WERI-Rb-1 (cell line): ENCODE results near the gene AURKA.

Experiments used
- DNase-seq: peaks from one replicate; pipeline ENCODE4 v3.0.0-alpha.2; 2020
- H3K27ac ChIP-seq: fragments of 250-450 bp; sonication (Bioruptor Pico); 2 replicates; pipeline ENCODE4 v1.5.1; 2020; ENCODE audit warnings: mild to moderate bottlenecking, moderate library complexity
- H3K27me3 ChIP-seq: fragments of 250-450 bp; sonication (Bioruptor Pico); 2 replicates; pipeline ENCODE4 v1.5.1; 2021; ENCODE audit warnings: mild to moderate bottlenecking, low read depth, moderate library complexity; ENCODE audit not compliant: insufficient read depth, severe bottlenecking
- H3K36me3 ChIP-seq: fragments of 250-450 bp; sonication (Bioruptor Pico); 2 replicates; pipeline ENCODE4 v1.5.1; 2020; ENCODE audit warnings: mild to moderate bottlenecking, moderate library complexity
- H3K4me3 ChIP-seq: 2 replicates; pipeline ENCODE4 v1.5.1; 2011; ENCODE audit warnings: low read depth, mild to moderate bottlenecking, control low read depth, low read length
- H3K9me3 ChIP-seq: fragments of 250-450 bp; sonication (Bioruptor Pico); 2 replicates; pipeline ENCODE4 v1.5.1; 2021; ENCODE audit warnings: mild to moderate bottlenecking, moderate library complexity; ENCODE audit not compliant: severe bottlenecking
- CTCF ChIP-seq: IDR thresholded peaks from 2 replicates; pipeline ENCODE4 v1.5.1; 2011; ENCODE audit warnings: low read depth, mild to moderate bottlenecking, control low read depth, inconsistent platforms, low read length

AURKA gene

DNA sequence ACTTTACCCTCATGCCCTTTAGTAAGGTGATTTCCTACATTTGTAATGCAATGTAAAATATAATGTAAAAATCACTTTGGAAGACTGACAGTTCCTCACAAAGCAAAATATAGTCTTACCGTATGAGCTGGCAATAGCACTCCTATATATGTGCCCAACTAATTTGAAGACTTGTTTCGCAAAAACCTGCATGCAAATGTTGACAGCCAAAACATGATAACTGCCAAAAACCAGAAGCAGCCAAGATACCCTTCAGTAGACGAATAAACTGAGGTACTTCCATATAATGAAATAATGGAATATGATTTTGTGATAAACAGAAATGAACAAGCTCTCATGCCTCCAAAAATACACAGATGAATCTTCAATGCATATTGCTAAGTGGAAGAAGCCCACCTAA lies 13.6 kb downstream of the AURKA start:
- Histone ChIP-seq H3K27ac (no peak overlapping the region), H3K27me3 (no peaks in the 10 kb centered on the region), H3K9me3 (no peaks in the 10 kb centered on the region), H3K36me3 (peaks cover 89% of the 10 kb centered on the region), H3K4me3 (no peak overlapping the region)
- DNase-seq, result no peak
- no peak for TF ChIP-seq CTCF

- H3K27me3 ChIP-seq, result no peaks in the 10 kb centered on the region
- no peaks in the 10 kb centered on the region for H3K9me3 ChIP-seq
- DNase-seq, result no peak
- no peak overlapping the region for H3K4me3 ChIP-seq
- H3K36me3 ChIP-seq, result peaks cover 87% of the 10 kb centered on the region
- no peak for TF ChIP-seq CTCF
- no peak overlapping the region for H3K27ac ChIP-seq
Observed at GRCh38 chr20:56376331-56376730, 15.7 kb downstream of the AURKA start.

DNA sequence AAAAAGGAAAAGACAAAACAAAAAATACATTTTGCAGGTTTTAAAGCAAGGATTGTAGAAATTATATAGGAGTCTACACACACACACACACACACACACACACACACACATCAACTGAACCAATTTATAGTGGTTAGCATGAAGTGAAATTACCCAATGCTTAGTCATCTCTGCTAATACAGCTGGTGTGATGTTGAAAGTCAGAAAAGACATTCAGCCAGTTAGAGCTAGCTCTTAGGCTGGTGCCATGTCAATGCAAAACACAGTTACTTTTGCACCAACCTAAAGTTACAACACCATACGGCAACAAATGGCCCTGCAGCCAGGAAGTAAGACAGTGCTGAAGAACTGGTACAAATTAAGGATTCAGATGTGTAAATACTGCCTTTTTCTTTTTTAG lies 18.1 kb downstream of the AURKA start:
- Histone ChIP-seq H3K27ac (no peak overlapping the region), H3K36me3 (peaks cover 95% of the 10 kb centered on the region), H3K9me3 (no peaks in the 10 kb centered on the region), H3K27me3 (no peaks in the 10 kb centered on the region), H3K4me3 (no peak overlapping the region)
- no peak for DNase-seq
- TF ChIP-seq CTCF, result no peak

- Histone ChIP-seq H3K9me3 (no peaks in the 10 kb centered on the region), H3K27me3 (no peaks in the 10 kb centered on the region), H3K4me3 (no peak overlapping the region), H3K27ac (no peak overlapping the region), H3K36me3 (peaks cover 87% of the 10 kb centered on the region)
- no peak for TF ChIP-seq CTCF
- DNase-seq, result no peak
Observed at GRCh38 chr20:56372850-56373249, 19.2 kb downstream of the AURKA start.

- no peak overlapping the region for H3K4me3 ChIP-seq
- no peak overlapping the region for H3K27ac ChIP-seq
- H3K36me3 ChIP-seq, result peaks cover 79% of the 10 kb centered on the region
- no peak for DNase-seq
- no peaks in the 10 kb centered on the region for H3K9me3 ChIP-seq
- no peak for TF ChIP-seq CTCF
- no peaks in the 10 kb centered on the region for H3K27me3 ChIP-seq
Observed at GRCh38 chr20:56371977-56372376, 20.0 kb downstream of the AURKA start.

- no peak overlapping the region for H3K4me3 ChIP-seq
- H3K27me3 ChIP-seq, result no peaks in the 10 kb centered on the region
- H3K27ac ChIP-seq, result no peak overlapping the region; the same call in 1 of the 2 replicates
- no peaks in the 10 kb centered on the region for H3K9me3 ChIP-seq
- TF ChIP-seq CTCF, result no peak
- DNase-seq, result no peak
- H3K36me3 ChIP-seq, result peaks cover 54% of the 10 kb centered on the region
Observed at GRCh38 chr20:56369179-56369578, 22.8 kb downstream of the AURKA start.
